HFF-Myc (cell line): Measurements from ENCODE around the gene ERN1.

Source experiments
- DNase-seq: peaks from one replicate; pipeline ENCODE4 v3.0.0-alpha.2; 2011; ENCODE audit warnings: low read depth; ENCODE audit errors: extremely low read depth
- H3K4me3 ChIP-seq: replicated peaks from 2 replicates; pipeline ENCODE4 v1.5.1; 2011; ENCODE audit warnings: low read depth, mild to moderate bottlenecking, control low read depth, low read length
- CTCF ChIP-seq: IDR thresholded peaks from 2 replicates; pipeline ENCODE4 v1.5.1; 2012; ENCODE audit warnings: mild to moderate bottlenecking, low read depth, low read length, control low read depth; ENCODE audit errors: missing control alignments

The ERN1 gene

GRCh38 chr17:64158406-64158805 lies 28.5 kb upstream of the ERN1 start:
- no peak for DNase-seq
- H3K4me3 ChIP-seq = no peak overlapping the region
- no peak for TF ChIP-seq CTCF

GRCh38 chr17:64157669-64158180 lies 27.8 kb upstream of the ERN1 start:
- no peak overlapping the region for H3K4me3 ChIP-seq
- no peak for TF ChIP-seq CTCF
- no peak for DNase-seq

GRCh38 chr17:64156670-64157069 lies 26.7 kb upstream of the ERN1 start:
- no peak for DNase-seq
- TF ChIP-seq CTCF = no peak
- H3K4me3 ChIP-seq = no peak overlapping the region

GRCh38 chr17:64155751-64156544 lies 26.0 kb upstream of the ERN1 start:
- TF ChIP-seq CTCF = no peak
- H3K4me3 ChIP-seq = no peak overlapping the region
- no peak for DNase-seq

- H3K4me3 ChIP-seq = no peak overlapping the region
- DNase-seq = no peak
- TF ChIP-seq CTCF = no peak
These were observed 25.2 kb upstream of the ERN1 start for GRCh38 chr17:64155129-64155528.

- peak; percentile 19 for TF ChIP-seq CTCF
- DNase-seq = no peak
- H3K4me3 ChIP-seq = no peak overlapping the region
These were observed 24.8 kb upstream of the ERN1 start for GRCh38 chr17:64154717-64155116.
